ENCODE measurements around the gene SHC4. TPM values are rescaled to one million over a fixed set of nuclear protein-coding genes. Genes with fewer than 3 reads are reported as not detected.

The SHC4 gene
- total RNA-seq, 2 experiments from 2014 or later = 3.7 to 4.1 TPM

DNA sequence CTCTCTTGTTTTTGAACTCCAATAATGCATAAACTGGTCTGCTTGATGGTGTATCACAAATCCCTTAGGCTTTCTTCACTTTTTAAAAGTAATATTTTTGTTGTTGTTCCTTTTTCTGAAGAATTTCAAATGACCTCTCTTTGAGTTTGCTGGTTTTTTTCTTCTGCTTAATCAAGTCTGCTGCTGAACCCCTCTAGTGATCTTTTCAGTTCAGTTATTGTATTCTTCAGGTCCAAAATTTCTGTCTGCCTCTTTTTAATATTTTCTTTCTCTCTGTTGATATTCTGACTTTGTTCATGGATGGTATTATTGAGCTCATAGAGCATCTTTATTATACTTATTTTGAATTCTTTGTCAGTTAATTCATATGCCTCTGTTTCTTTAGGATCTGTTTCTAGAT lies 131.1 kb downstream of the SHC4 start:
- Mint-ChIP-seq H3K27me3 (peaks cover 7% of the 10 kb centered on the region), H3K4me1 (no peaks in the 10 kb centered on the region), H3K36me3 (peaks cover 6% of the 10 kb centered on the region), H3K4me3 (no peak overlapping the region), H3K27ac (no peak overlapping the region), H3K9me3 (peaks cover 14% of the 10 kb centered on the region)
- DNase-seq = no peak

DNA sequence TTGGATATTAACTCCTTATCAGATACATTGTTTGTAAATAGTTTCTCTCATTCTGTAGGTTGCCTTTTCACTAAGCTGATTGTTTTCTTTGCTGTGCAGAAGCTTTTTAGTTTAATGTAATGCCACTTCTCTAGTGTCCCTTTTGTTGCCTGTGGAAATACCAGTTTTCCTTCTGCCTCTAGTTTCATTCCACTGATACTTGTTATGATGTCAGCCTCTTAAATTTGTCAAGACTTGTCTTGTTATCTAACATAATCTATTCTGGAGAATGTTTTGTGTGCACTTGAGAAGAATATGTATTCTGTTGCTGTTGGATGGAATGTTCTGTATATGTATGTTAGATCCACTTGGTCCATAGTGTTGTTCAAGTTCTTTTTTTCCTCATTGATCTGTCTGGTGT lies 134.8 kb downstream of the SHC4 start:
- no peak overlapping the region for H3K4me3 Mint-ChIP-seq
- H3K27me3 Mint-ChIP-seq = peaks cover 4% of the 10 kb centered on the region
- peaks cover 12% of the 10 kb centered on the region for H3K9me3 Mint-ChIP-seq

DNA sequence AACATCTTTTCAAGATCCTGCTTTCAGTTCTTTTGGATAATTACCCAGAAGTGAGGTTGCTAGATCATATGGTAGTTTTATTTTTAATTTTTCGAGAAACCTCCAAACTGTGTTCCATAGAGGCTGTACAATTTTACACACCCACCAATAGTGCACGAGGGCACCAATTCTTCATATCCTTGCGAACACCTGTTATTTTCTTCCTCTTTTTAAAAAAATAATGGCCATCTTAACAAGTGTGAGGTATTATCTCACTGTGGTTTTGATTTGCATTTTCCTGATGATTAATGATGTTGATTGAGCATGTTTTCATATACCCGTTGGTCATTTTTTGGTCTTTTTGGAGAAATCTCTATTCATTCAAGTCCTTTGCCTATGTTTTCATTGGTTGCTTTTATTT lies 135.2 kb downstream of the SHC4 start:
- Mint-ChIP-seq H3K4me3 (no peak overlapping the region), H3K27ac (no peak overlapping the region), H3K9me3 (peaks cover 11% of the 10 kb centered on the region), H3K27me3 (peaks cover 4% of the 10 kb centered on the region), H3K36me3 (peaks cover 4% of the 10 kb centered on the region), H3K4me1 (peaks cover 5% of the 10 kb centered on the region)
- DNase-seq = no peak

More for the DNA sequence above, 134.8 kb downstream of the SHC4 start:
- H3K36me3 Mint-ChIP-seq = peaks cover 6% of the 10 kb centered on the region
- H3K4me1 Mint-ChIP-seq = peaks cover 5% of the 10 kb centered on the region
- no peak overlapping the region for H3K27ac Mint-ChIP-seq
- DNase-seq = no peak

DNA sequence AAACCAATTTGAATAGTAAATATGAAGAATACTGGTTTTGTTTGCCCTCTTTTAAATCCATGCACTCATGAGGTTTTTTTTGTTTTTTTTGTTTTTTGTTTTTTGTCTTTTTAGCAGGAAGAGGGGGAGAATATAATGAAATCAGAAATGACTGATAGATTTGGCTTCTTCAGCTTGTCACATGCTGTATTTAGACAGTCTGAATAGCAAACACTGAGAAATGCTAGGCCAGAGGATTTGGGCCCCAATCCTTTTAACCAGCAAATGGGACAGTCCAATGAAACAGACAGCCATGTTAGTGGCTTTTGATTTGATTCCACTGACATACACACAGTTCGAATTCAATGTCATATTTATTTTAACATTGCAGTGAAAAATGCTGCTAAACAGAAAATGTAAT lies 138.6 kb downstream of the SHC4 start:
- Mint-ChIP-seq H3K27ac (no peak overlapping the region), H3K36me3 (peaks cover 4% of the 10 kb centered on the region), H3K4me3 (no peak overlapping the region), H3K27me3 (no peaks in the 10 kb centered on the region), H3K4me1 (peaks cover 5% of the 10 kb centered on the region), H3K9me3 (peaks cover 3% of the 10 kb centered on the region)
- DNase-seq = no peak

DNA sequence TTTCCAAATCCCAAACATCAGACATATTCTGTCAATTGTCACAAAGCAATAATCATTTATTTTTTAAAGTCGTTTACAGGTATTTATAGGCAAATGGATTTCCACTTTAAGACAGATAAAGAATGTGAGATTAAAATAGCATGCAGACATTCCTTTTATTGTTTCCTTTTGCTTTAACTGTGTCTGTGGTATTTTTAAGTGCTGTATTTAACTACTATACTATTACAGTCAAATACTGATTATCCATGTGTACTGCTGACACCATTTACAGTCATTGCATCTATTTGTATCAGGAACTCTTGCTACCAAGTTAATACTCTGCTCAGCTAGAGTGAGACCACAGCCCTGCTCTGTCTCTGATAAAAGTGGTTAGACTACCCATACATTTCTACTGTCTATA lies 140.0 kb downstream of the SHC4 start:
- Mint-ChIP-seq H3K9me3 (peaks cover 3% of the 10 kb centered on the region), H3K36me3 (peaks cover 4% of the 10 kb centered on the region), H3K4me3 (no peak overlapping the region), H3K4me1 (peaks cover 5% of the 10 kb centered on the region), H3K27ac (no peak overlapping the region), H3K27me3 (no peaks in the 10 kb centered on the region)
- no peak for DNase-seq

DNA sequence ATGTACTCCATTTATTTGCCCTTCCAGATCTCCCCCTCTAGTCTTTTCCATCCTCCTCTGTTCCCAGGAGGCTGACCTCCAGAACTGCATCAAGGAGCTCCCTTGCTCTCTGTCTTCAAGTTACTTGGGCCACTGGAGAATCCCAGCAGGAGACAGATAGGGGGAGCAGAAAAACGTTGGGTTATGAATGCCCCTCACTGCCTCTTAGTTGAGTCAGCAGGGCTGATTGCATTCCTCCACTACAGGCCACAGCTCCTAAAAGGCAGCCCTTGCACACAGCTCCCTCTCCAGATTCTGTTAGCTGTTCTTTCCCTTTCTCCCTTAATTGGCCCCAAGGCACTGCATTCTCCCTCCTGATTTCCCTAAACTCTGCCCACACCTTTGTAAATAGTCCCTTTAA lies 140.5 kb downstream of the SHC4 start:
- Mint-ChIP-seq H3K9me3 (peaks cover 3% of the 10 kb centered on the region), H3K27ac (no peak overlapping the region), H3K4me1 (peaks cover 5% of the 10 kb centered on the region), H3K4me3 (no peak overlapping the region), H3K27me3 (no peaks in the 10 kb centered on the region), H3K36me3 (peaks cover 4% of the 10 kb centered on the region)
- DNase-seq = no peak

DNA sequence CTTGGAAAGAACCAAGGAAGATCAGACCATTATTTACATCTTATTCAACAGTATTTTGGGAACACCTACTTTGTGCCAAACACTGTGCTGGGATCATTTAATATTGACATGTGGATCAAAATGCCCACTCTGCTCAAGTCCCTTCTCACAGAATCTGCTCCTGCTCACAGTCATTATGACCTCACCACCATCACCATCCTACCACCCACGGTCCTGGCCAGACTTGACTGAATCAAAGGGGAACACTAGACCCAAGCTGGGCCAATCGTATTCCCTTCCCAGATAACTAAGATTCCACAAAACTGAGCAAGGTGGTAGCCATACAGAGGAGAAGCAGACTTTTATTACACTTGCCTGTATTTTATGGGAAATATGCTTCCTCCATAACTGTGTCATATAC lies 149.4 kb downstream of the SHC4 start:
- DNase-seq = no peak
- Mint-ChIP-seq H3K27ac (no peak overlapping the region), H3K4me3 (no peak overlapping the region), H3K27me3 (no peaks in the 10 kb centered on the region), H3K9me3 (no peaks in the 10 kb centered on the region), H3K4me1 (peaks cover 14% of the 10 kb centered on the region), H3K36me3 (peaks cover 8% of the 10 kb centered on the region)

DNA sequence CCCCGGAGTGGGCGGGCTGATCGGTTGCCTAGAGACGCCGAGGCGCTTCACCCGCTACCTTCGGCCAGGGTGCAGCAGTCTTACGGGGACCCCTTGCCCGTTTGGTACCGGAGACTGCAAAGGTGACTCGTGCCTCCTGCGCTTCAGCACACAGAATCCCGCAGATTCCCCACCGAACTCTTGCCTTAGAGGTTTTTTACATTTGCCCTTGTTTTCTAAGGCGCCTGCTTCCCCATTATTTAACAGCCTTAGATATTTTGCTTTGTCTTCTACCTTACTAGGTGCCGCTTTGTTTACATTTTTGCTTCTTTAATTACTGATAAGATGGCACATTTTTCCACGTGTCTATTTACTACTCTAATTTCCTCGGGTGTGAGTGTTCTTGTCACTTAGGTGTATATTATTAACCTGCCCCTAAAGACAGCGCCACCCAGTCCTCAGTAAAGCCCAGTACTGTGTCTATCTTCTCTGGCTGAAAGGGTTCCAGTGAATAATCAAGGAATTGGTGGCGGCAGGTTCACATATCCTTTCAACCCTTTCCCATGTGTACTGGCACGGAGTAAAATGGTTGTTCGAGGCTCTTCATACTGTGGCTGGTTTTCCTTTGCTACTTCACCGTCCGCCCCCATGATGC lies 152.3 kb downstream of the SHC4 start:
- no peak for DNase-seq
- H3K27ac Mint-ChIP-seq = no peak overlapping the region
- H3K36me3 Mint-ChIP-seq = peaks cover 13% of the 10 kb centered on the region
- H3K27me3 Mint-ChIP-seq = no peaks in the 10 kb centered on the region
- peaks cover 26% of the 10 kb centered on the region for H3K4me1 Mint-ChIP-seq
- no peaks in the 10 kb centered on the region for H3K9me3 Mint-ChIP-seq
- H3K4me3 Mint-ChIP-seq = peak overlapping the region; percentile 82

DNA sequence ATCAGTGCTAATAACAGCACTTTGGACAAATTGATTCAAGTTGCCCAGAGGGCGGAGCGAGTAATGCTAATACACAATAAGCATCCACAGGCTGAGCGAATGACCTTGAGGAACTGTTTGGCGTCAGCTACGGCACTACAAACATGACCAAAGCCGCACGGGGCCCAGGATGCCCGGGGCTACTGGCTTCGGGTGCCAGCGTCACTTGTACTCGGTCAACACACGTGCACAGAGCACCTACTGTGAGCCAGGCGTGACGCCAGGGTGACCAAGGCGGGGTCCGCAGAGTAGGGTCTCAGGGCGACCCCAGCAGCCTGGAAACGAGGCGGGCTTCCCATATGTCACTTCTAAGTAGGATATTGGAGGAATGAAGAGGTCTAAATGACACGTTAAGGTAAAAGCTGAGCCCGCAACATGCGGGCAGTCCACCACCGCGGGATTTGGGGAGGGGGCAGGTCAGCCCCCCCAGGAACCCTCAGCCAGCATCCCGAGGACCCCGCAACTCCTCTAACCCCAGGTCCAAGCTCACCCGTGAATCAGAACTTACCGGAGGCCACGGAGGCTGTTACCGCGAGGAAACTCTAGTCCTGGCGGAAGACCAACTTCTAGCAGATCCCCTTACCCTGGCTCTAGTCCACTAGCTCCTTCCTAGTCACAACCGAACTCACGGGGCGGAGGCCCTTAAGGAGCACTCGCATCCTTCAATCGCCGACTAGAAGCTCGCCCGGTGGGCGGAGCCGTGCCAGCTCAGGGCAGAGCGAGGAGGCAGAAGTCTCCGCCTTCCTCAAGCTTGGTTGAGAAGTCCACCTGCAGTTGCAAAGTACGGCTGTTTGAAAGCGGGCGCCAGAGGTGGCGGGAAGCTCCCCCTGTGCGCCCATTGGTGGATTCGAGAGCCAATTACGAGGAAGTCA lies 153.1 kb downstream of the SHC4 start, which contains the start of gene CEP152:
Gene CEP152 (minus strand): TSS at position 656 of the 911 bp plus-strand sequence. CDS start 5,420 bp downstream, outside the sequence.
- H3K27ac Mint-ChIP-seq = peak within 1 kb of the TSS; percentile 96
- peaks cover 30% of the 10 kb centered on the region for H3K4me1 Mint-ChIP-seq
- no peaks in the 10 kb centered on the region for H3K27me3 Mint-ChIP-seq
- no peaks in the 10 kb centered on the region for H3K9me3 Mint-ChIP-seq
- peak within 1 kb of the TSS; percentile 97 for H3K4me3 Mint-ChIP-seq
- peaks cover 15% of the 10 kb centered on the region for H3K36me3 Mint-ChIP-seq
- peak; percentile 97 for DNase-seq

DNA sequence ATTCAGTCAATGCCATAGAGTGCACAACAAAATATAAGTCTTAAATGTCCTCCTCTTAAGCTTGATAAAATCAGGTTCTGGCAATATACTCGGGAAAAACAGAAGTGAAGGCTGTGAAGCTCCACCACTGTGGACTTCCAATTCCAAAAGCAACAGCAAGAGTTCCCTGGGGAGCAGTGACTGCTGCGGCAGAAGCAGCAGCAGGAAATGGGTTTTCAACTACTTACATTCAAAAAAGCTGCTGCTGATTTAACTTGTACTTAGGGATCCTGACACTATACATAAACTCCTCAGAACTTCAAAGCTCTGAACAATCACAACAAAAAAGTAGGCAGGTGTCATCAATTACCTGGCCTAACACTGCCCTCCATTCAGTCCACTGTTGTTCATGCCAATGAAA lies 157.6 kb downstream of the SHC4 start:
- DNase-seq = no peak
- Mint-ChIP-seq H3K36me3 (peaks cover 46% of the 10 kb centered on the region), H3K4me1 (peaks cover 36% of the 10 kb centered on the region), H3K27me3 (no peaks in the 10 kb centered on the region), H3K27ac (no peak overlapping the region), H3K9me3 (no peaks in the 10 kb centered on the region), H3K4me3 (no peak overlapping the region)

DNA sequence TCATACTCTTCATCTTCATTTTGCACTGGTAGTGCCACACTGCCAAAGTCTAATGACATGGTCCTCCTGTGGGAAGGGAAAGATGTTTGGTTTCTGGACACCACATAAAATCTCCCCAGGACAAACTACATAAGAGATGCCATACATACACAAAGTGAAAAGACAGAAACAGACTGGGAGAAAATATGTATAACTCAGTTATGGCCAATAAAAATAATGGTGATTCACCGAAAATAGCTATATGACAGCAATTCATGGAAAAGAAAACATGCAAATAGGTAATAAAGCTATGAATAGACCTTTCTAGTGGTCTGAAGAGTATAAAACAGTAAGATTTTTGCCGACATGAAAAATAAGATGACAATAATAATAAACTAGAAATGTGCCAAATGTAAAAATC lies 158.1 kb downstream of the SHC4 start:
- H3K4me1 Mint-ChIP-seq = peaks cover 38% of the 10 kb centered on the region
- no peaks in the 10 kb centered on the region for H3K27me3 Mint-ChIP-seq
- no peak overlapping the region for H3K4me3 Mint-ChIP-seq
- H3K36me3 Mint-ChIP-seq = peaks cover 47% of the 10 kb centered on the region
- no peaks in the 10 kb centered on the region for H3K9me3 Mint-ChIP-seq
- no peak overlapping the region for H3K27ac Mint-ChIP-seq
- no peak for DNase-seq

DNA sequence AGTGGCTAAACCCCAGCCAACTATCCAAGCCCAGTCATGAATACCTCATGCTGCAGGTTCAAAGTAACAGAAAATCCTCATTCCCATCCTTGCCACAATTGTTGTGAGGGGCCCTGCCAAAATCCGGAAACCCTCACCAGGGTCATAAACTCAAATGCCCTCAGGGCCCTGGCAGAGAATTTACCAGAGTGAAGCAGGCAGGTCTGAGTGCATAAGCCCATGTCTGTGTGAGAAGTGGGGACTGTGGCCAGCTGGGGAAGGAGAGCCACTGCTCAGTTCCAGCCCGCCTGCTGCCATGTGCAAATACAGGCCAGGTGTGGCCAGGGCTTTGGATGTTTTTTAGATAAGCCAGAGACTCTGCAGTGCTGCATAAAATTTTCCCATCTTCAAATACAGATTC lies 159.8 kb downstream of the SHC4 start:
- no peaks in the 10 kb centered on the region for H3K9me3 Mint-ChIP-seq
- no peaks in the 10 kb centered on the region for H3K27me3 Mint-ChIP-seq
- peaks cover 27% of the 10 kb centered on the region for H3K4me1 Mint-ChIP-seq
- H3K4me3 Mint-ChIP-seq = no peak overlapping the region
- H3K36me3 Mint-ChIP-seq = peaks cover 44% of the 10 kb centered on the region
- no peak for DNase-seq
- no peak overlapping the region for H3K27ac Mint-ChIP-seq

DNA sequence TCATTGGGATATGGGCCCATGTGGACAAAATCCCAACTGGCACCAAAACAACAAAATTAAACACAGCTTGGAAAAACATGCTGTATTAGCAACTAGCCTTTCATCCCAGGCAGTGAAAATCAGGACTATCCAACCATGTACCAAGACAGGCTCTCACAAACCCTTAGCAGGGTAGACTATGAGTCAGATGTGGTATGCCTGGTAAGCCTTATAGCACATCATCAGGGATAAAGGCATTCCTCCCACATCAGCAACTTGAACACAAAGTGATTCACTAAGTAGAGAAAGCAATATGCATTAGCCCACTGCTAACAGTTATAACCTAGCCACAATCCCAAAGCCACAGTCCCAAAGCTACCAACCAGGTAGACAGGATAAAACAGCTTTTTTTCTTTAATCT lies 160.9 kb downstream of the SHC4 start:
- Mint-ChIP-seq H3K27ac (no peak overlapping the region), H3K9me3 (no peaks in the 10 kb centered on the region), H3K27me3 (no peaks in the 10 kb centered on the region), H3K36me3 (peaks cover 44% of the 10 kb centered on the region), H3K4me3 (no peak overlapping the region), H3K4me1 (peaks cover 29% of the 10 kb centered on the region)
- DNase-seq = no peak

DNA sequence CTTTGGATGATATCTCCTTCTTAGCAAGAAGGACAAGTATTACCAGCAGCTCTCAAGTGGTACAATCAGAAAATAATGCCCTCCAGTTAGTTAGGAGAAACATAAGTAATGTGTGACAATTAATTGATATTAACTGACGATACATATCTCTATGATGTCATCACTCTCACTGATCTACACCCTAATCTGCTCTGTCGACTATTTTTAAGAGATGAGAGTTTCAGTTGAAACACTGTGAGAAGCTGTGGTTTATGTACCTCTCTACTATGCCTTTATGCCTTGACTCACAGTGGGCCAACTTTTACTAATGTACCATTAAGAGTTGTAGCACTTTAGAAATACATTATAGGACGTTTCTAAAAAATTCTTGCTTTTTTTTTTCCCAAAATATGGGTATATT lies 161.5 kb downstream of the SHC4 start:
- H3K36me3 Mint-ChIP-seq = peaks cover 47% of the 10 kb centered on the region
- peaks cover 32% of the 10 kb centered on the region for H3K4me1 Mint-ChIP-seq
- no peak overlapping the region for H3K4me3 Mint-ChIP-seq
- H3K27me3 Mint-ChIP-seq = no peaks in the 10 kb centered on the region
- H3K27ac Mint-ChIP-seq = no peak overlapping the region
- no peak for DNase-seq
- H3K9me3 Mint-ChIP-seq = no peaks in the 10 kb centered on the region

DNA sequence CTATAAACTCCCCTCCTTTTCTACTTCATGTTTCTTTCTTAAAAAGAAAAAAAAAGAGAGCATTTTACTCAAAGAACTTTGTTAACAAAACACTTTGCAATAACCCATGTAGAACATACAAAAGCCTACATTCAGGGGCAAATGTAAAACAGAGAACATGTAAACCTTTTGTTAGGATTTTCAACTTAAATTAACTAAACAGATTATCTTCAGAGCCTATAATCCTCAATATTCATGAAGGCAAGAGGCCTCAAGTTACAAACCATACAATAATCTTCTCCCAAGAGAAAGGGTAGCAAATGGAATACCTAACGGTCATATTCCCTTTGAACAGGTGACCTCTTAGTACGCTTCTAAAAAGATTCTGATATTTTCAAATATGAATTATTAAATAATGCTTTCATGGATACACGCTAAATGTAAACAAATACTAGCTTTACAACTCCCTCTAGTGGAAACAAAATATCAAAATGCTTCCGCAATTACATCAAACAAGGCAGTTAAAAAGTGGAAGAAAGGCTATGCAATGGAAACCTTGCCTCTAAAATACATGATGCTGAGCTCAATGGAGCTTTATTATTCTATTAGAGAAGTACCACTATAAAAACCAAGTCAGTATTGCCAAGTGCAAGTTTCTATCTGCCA lies 162.8 kb downstream of the SHC4 start:
- Mint-ChIP-seq H3K27me3 (no peaks in the 10 kb centered on the region), H3K4me3 (no peak overlapping the region), H3K27ac (no peak overlapping the region), H3K4me1 (peaks cover 23% of the 10 kb centered on the region), H3K9me3 (no peaks in the 10 kb centered on the region), H3K36me3 (peaks cover 44% of the 10 kb centered on the region)
- no peak for DNase-seq
